Effector memory CD4-positive, alpha-beta T cell (primary cell): ENCODE results near the gene PPP4R2.

Source experiments
- DNase-seq, 3 donors: peaks; one replicate each; pipeline ENCODE4 v3.0.0-alpha.2; 2020
- H3K27ac ChIP-seq: 2 replicates; pipeline ENCODE4 v1.7.0; 2013; ENCODE audit warnings: mild to moderate bottlenecking, low read length, moderate library complexity; ENCODE audit not compliant: insufficient read depth, poor library complexity, severe bottlenecking
- H3K27me3 ChIP-seq: replicated peaks from 2 replicates; pipeline ENCODE4 v1.7.0; 2013; ENCODE audit warnings: mild to moderate bottlenecking, low read length; ENCODE audit not compliant: insufficient read depth, control insufficient read depth, poor library complexity, severe bottlenecking
- H3K36me3 ChIP-seq: 2 replicates; pipeline ENCODE4 v1.7.0; 2013; ENCODE audit warnings: mild to moderate bottlenecking, low read length, moderate library complexity; ENCODE audit not compliant: control insufficient read depth, insufficient read depth
- H3K4me1 ChIP-seq: 2 replicates; pipeline ENCODE4 v1.7.0; 2013; ENCODE audit warnings: low read length, mild to moderate bottlenecking; ENCODE audit not compliant: control insufficient read depth, insufficient read depth, poor library complexity, severe bottlenecking
- H3K4me3 ChIP-seq: 2 replicates; pipeline ENCODE4 v1.7.0; 2013; ENCODE audit warnings: low read length, low read depth, mild to moderate bottlenecking; ENCODE audit not compliant: insufficient read depth, poor library complexity, severe bottlenecking
- H3K9me3 ChIP-seq: 2 replicates; pipeline ENCODE4 v1.7.0; 2013; ENCODE audit warnings: mild to moderate bottlenecking, low read length, moderate library complexity; ENCODE audit not compliant: control insufficient read depth

Gene PPP4R2

DNA sequence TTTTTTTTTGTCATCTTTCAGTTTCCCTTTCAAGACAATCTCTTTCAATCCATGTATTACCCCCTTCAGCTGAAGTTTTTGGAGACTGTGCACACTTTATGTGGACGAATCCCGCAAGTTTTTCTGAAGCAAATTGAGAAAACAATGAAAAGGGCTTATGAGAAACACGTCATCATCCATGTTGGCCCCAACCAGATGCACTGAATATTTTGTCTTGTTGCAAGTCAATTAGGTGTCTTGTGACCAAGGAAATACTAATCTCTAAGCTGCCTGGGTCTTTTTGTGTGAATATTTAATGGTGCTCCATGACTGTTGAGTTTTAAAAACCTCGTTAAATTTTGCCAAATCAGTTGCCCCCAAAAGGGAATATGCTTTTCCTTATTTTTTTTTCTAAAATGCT, 21.7 kb upstream of the PPP4R2 start:
- H3K36me3 ChIP-seq = no peaks in the 10 kb centered on the region
- no peaks in the 10 kb centered on the region for H3K27me3 ChIP-seq
- H3K4me3 ChIP-seq = no peak overlapping the region
- DNase-seq = no peak
- H3K27ac ChIP-seq = no peak overlapping the region
- H3K4me1 ChIP-seq = peaks cover 2% of the 10 kb centered on the region
- no peaks in the 10 kb centered on the region for H3K9me3 ChIP-seq

DNA sequence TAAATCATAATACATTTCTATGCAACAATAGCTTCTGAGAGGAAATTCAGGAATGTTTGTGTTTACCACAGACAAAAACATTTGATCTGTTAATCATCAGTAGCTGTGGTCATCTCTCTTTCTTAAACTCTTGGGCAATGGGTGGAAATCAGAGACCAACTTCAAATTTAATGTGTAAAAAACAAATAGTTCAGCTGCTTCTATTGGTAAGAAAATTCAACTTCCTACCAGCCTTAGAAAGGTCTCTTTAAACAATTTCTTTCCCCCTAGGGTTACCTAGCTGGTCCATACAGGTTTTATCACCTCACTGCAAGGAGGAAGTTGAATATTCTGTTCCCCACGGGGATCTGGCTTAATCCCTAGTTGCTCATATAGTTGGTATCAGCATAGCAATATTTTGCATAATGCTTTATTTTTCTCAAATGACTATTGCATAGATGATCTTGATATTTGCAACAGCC, 20.3 kb upstream of the PPP4R2 start:
- no peak overlapping the region for H3K4me3 ChIP-seq
- no peak overlapping the region for H3K27ac ChIP-seq
- no peak for DNase-seq

DNA sequence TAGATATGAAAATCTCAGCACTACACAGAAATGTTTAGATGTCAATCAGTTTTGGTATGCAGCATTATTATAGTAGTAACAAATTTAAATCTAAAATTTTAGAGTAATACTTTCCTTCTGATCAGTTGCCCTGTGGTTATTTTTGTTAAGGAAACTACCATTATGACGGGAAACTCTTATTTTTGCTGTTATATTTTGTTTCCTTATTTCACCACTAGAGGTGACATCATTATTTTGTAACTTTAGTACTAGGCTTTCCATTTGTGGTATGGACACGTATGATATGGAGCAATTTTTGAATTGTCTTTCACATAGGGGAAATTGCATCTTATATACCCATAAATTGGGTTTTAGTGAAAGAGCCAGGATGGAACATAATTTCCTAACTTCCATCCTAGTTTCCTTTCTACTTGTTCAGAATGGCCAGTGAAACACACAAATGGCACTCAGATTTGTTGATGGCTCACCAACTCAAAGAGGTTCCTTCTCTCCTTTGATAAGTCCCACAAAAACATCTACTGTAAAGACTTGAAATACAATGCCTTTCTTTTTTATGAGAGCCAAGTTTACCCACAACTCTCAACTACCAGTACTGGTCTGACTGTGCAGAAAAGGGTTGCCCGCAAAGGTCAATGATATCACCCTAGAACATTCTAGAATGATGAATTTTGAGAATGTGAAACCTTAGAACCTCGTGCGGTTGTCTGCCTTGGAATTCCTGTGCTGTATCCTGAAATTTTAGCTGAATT, 19.4 kb upstream of the PPP4R2 start:
- Histone ChIP-seq H3K36me3 (no peaks in the 10 kb centered on the region), H3K27me3 (no peaks in the 10 kb centered on the region), H3K4me1 (peaks cover 2% of the 10 kb centered on the region), H3K27ac (no peak overlapping the region), H3K9me3 (no peaks in the 10 kb centered on the region), H3K4me3 (no peak overlapping the region)
- DNase-seq = no peak

More for the DNA sequence above, 20.3 kb upstream of the PPP4R2 start:
- Histone ChIP-seq H3K27me3 (no peaks in the 10 kb centered on the region), H3K9me3 (no peaks in the 10 kb centered on the region), H3K4me1 (peaks cover 2% of the 10 kb centered on the region), H3K36me3 (no peaks in the 10 kb centered on the region)

DNA sequence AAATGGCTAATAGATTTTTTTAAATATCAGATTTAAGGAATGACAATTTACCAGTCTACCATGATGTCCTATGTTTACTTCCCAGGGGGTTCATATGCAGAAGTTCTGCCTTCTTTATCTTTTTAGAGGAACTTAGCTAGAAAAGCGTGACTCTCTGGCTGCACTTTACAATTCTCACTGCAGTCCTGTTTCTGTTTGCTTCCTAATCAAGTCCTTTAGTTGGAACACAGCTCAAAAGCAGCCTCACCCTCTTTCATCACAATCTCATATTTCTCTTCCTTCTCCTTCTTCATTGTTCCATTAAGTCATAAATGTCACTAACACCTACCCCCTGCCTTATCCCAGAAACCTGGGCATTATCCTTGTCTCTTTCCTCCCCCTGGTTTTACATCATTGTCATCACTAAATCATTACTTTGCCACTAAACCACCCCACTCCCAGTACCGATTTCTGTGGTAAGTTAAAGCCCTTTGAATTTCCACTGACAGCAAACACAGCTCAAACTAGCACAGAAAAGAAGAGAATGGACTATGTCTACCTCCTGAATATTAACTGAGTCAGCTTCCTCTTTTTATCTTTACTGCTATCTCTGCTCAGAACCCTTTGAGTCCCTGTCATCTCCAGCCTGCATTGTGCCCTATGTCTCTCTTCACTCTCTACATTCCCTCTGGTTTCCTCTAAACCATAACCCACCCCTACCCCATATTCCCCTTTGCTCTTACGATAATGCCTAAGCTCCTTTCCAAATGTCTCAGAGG, 13.8 kb upstream of the PPP4R2 start:
- Histone ChIP-seq H3K9me3 (no peaks in the 10 kb centered on the region), H3K4me1 (no peaks in the 10 kb centered on the region), H3K36me3 (no peaks in the 10 kb centered on the region), H3K4me3 (no peak overlapping the region), H3K27ac (no peak overlapping the region), H3K27me3 (no peaks in the 10 kb centered on the region)
- DNase-seq = no peak

DNA sequence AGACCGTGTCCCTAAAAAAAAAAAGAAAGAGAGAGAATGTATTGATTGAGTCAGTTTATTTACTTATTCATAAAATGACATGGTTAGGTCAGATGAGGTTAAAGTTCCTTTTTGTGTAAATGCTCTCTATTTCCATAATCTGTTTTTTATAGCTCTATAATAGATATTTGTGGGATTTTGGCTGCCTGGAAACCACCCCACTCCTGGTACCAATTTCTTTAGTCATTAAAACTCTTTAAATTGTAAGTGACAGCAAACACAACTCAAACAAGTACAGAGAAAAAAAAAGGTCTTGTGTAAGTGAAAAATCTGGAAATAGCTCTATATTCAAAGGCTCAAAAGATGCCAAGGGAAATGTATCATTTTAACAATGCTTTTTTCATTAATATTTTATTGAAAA, 11.0 kb upstream of the PPP4R2 start:
- Histone ChIP-seq H3K9me3 (no peaks in the 10 kb centered on the region), H3K4me3 (no peak overlapping the region), H3K4me1 (no peaks in the 10 kb centered on the region), H3K27ac (no peak overlapping the region), H3K27me3 (no peaks in the 10 kb centered on the region), H3K36me3 (no peaks in the 10 kb centered on the region)
- no peak for DNase-seq

DNA sequence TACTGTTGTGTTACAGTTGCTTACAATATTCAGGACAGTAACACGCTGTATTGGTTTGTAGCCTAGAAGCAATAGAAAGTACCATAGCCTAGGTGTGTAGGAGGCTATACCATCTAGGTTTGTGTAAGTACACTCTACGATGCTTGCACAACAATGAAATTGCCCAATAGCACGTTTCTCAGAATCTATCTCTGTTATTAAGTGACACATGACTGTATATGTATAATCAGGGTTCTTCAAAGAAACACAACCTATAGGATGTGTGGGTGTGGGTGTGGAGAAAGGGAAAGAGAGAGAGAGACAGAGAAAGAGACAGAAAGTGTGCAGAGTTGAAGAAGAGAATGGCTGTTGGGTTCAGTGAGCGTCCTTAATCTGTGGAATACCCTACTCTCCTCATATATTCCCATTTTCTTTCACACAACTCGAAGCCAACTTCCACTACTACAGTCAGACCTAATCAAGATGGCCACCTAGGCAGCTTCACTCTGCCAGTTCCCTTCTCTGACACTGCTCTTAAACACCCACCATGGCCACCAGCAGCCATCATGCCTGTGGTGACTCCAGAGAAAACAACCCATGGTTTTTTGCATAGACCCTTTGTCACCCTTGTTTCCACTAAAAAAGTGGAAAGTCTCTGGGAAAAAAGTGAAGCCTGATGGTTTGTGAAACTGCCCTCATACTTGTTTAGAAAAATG, 5.8 kb upstream of the PPP4R2 start:
- Histone ChIP-seq H3K27ac (no peak overlapping the region), H3K36me3 (no peaks in the 10 kb centered on the region), H3K9me3 (no peaks in the 10 kb centered on the region), H3K4me1 (no peaks in the 10 kb centered on the region), H3K27me3 (no peaks in the 10 kb centered on the region), H3K4me3 (no peak overlapping the region)
- no peak for DNase-seq

DNA sequence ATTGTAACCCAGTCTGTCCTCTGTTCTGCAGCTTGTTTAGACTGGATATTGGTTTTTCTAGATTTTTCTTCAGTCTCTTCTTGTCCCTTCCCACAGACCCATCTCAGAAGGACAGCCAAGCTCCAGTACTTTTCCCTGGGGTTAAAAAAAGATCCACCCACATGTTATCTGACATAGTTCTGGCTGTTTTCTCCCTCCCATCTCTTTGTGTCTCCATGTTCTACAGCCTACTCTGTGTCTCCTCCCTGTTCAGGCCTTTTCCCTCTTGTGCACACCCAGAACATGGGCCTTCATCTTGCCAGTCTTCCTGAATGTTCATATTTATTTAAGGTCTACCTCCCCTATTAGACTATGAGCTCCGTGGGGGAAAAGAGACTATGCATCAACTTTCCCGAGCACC, 5.1 kb upstream of the PPP4R2 start:
- Histone ChIP-seq H3K9me3 (no peaks in the 10 kb centered on the region), H3K4me1 (peaks cover 3% of the 10 kb centered on the region), H3K36me3 (no peaks in the 10 kb centered on the region), H3K27me3 (no peaks in the 10 kb centered on the region), H3K27ac (no peak overlapping the region), H3K4me3 (no peak overlapping the region)
- DNase-seq = no peak

DNA sequence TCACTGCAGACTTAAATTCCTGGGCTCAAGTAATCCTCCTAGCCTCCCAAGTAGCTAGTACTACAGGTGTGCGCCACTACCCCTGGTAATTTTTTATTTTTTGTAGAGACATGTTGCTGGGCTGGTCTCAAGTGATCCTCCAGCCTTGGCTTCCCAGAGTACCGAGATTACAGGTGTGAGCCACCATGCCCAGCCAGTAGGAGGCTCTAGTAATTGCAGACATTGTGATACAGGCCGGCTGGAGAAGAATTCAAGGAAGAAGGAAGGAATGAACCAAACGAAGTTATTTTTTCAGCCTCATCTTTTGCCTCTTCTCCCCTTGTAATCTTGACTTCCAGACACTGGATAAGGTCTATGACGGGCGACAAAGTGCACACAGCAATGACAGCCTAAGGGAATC, 3.2 kb upstream of the PPP4R2 start:
- no peak overlapping the region for H3K4me3 ChIP-seq
- H3K36me3 ChIP-seq = no peaks in the 10 kb centered on the region
- H3K27ac ChIP-seq = no peak overlapping the region
- no peak for DNase-seq
- peaks cover 13% of the 10 kb centered on the region for H3K4me1 ChIP-seq
- no peaks in the 10 kb centered on the region for H3K9me3 ChIP-seq
- no peaks in the 10 kb centered on the region for H3K27me3 ChIP-seq

DNA sequence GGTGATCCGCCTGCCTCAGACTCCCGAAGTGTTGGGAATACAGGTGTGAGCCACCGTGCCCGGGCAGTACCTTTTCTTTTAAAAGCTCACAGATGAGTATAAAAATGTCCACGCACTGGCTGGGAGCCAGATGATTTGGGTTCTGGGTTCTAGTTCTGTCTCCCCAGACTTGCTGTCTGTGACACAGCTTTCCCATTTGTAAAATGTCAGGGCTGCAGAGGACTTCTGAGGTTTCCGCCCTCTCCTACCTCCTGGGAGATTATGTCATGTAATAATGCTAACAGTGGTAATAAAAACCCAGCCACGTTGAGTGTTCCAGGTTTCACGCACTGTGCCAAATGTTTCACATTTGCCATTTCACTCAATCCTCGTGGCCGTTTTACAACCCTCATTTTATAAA, 1.3 kb upstream of the PPP4R2 start:
- no peak overlapping the region for H3K27ac ChIP-seq
- no peaks in the 10 kb centered on the region for H3K27me3 ChIP-seq
- peaks cover 18% of the 10 kb centered on the region for H3K4me1 ChIP-seq
- H3K4me3 ChIP-seq = no peak overlapping the region
- H3K9me3 ChIP-seq = no peaks in the 10 kb centered on the region
- no peaks in the 10 kb centered on the region for H3K36me3 ChIP-seq
- DNase-seq = no peak

DNA sequence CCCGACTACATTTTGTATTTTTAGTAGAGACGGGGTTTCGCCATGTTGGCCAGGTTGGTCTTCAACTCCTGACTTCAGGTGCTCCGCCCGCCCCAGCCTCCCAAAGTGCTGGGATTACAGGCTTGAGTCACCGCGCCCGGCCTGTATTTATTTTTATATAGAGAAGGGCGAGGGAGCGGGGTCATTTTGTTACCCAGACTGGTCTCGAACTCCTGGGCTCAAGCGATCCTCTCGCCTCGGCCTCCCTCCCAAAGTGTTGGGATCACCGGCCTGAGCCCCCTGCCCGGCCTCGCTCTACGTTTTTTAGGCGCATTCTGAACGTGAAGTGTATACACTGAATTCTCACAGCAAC, 514 bp upstream of the PPP4R2 start:
- Histone ChIP-seq H3K9me3 (no peaks in the 10 kb centered on the region), H3K36me3 (no peaks in the 10 kb centered on the region), H3K27ac (peak overlapping the region; percentile 93), H3K27me3 (no peaks in the 10 kb centered on the region), H3K4me1 (peaks cover 21% of the 10 kb centered on the region), H3K4me3 (peak overlapping the region; percentile 41)
- DNase-seq = no peak
